Choroid plexus epithelial cell (primary cell): Measurements from ENCODE around the gene ORAI1.

Source experiments
- DNase-seq: peaks from one replicate; pipeline ENCODE4 v3.0.0-alpha.2; 2010; ENCODE audit warnings: low read depth
- H3K4me3 ChIP-seq: 2 replicates; pipeline ENCODE4 v1.5.1; 2011; ENCODE audit warnings: low read depth, mild to moderate bottlenecking, control low read depth, low read length, moderate library complexity
- TF ChIP-seq, protein P1 (sequence below): conservative IDR thresholded peaks from 2 replicates; pipeline ENCODE4 v1.5.1; 2011; ENCODE audit warnings: low read depth, mild to moderate bottlenecking, control low read depth, inconsistent platforms, low read length, moderate library complexity

Gene ORAI1

DNA sequence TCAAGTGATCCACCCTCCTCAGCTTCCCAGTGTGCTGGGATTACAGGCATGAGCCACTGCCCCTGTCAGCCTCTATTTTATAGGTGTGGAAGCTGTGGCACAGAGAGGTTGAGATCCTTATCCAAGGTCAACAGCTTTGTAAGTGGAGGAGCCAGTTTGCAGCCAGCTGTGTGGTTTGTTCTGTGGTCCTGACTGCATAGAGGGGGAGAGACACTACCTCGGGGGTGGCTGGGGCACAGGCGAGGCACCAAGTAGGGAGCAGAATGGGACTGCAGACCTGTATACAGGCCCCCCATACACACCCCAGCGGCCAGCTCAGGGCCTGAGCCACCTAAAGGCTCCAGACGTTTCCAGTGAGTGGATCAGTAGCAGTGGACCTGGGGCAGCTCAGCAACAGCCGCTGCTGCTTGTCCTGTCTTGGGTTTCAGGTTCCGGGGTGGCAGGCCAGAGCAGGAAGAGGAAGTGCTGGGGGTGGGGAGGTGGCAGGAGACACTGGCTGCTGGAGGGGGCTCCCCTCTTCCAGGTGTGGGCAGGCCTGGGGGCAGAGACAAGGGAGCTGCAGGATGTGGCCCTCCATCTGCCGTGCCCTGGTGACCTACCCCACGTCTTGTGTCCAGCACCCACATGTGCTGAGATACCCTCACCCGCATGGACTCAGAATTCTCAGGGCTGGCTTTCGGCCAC lies 11.0 kb downstream of the ORAI1 start:
- DNase-seq, result no peak
- TF ChIP-seq, protein P1, sequence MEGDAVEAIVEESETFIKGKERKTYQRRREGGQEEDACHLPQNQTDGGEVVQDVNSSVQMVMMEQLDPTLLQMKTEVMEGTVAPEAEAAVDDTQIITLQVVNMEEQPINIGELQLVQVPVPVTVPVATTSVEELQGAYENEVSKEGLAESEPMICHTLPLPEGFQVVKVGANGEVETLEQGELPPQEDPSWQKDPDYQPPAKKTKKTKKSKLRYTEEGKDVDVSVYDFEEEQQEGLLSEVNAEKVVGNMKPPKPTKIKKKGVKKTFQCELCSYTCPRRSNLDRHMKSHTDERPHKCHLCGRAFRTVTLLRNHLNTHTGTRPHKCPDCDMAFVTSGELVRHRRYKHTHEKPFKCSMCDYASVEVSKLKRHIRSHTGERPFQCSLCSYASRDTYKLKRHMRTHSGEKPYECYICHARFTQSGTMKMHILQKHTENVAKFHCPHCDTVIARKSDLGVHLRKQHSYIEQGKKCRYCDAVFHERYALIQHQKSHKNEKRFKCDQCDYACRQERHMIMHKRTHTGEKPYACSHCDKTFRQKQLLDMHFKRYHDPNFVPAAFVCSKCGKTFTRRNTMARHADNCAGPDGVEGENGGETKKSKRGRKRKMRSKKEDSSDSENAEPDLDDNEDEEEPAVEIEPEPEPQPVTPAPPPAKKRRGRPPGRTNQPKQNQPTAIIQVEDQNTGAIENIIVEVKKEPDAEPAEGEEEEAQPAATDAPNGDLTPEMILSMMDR, result no peak
- H3K4me3 ChIP-seq, result no peak overlapping the region

DNA sequence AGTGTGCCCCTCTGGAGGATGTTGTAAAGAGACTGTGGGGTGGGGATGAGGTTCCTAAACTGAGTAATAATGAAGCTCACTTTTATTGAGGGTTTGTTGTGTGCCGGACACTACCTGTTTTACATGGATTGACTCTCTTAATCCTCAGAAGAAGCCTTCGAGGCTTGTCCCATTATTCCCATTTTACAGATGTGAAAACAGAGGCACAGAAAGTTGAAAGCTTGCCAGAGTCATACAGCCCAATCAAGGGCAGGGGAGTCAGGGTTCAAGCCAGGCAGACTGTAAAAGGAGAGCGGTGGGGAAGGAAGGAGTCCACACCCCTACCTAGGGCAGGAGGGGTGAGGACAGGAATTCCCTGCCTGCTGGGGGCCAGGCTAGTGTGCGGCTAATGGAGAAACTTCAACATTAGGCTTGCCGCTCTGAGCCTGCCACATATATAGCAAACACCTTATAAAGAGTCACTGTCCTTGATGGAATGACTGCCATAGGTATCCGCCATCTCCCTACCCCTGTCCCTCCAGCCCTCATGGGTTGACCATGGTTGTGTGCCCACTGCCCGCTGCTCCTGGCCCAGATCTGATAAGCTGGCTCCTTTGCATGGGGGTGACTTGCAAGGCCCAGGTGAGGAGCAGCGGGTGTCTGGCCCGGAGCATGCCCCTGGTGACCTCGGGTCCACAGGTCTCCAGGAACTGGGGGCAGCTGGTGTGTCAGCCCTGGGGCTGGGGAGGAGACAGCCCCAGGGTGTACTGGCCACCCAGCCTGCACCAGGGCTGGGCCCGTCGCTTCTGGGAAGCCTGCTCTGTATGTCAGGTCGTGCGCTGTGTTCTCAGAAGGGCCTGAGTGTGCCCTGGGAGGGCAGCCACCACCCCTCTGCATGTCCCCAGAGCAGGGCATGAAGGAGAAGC lies 12.2 kb downstream of the ORAI1 start:
- DNase-seq, result no peak
- no peak overlapping the region for H3K4me3 ChIP-seq
- TF ChIP-seq, protein P1, result no peak

- TF ChIP-seq, protein P1, result no peak
- DNase-seq, result no peak
- no peak overlapping the region for H3K4me3 ChIP-seq
Observed at GRCh38 chr12:121641343-121641630, 15.0 kb downstream of the ORAI1 start.

- H3K4me3 ChIP-seq, result no peak overlapping the region
- TF ChIP-seq, protein P1, result no peak
- no peak for DNase-seq
Observed at GRCh38 chr12:121648458-121649028, 22.2 kb downstream of the ORAI1 start.

DNA sequence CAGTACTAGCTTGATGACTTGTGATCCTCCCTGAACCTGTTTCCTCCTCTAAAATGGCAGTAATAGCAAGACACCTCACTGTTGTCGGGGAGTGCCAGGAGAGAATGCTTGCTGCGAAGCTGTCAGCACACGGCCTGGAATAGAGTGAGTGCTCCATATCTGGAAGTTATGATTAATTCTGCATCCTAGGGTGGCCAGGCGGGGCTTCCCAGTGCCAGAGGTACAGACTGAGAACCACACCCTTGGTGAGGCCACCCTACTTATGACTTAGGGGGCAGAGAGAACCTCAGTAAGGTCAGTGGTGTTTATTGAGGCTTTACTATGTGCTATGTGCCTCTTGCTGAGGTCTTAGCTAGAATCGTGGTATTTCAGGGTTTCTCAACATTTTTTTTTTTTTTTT lies 23.0 kb downstream of the ORAI1 start:
- TF ChIP-seq, protein P1, result no peak
- H3K4me3 ChIP-seq, result no peak overlapping the region
- DNase-seq, result no peak

DNA sequence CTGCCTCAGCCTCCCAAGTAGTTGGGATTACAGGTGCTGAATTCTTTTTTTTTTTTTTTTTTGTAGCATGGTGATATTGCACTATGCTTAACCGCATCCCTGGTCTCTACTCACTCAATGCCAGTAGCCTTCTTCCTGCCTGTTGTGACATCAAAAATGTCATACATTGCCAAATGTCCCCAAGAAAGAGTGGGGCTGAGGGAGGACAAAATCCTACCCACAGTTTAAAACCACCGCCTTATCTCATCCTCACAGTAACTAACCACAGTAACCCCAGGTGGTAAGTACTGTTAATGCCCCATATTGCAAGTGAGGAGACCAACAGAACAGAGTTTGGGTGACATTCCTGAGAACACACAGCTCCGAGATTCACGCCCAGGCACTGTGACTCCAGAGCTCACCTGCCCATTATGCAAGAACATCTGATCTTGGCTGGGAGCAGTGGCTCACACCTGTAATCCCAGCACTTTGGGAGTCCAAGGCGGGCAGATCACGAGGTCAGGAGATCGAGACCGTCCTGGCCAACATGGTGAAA lies 23.6 kb downstream of the ORAI1 start:
- TF ChIP-seq, protein P1, result no peak
- no peak overlapping the region for H3K4me3 ChIP-seq

More for the DNA sequence above, 23.6 kb downstream of the ORAI1 start:
- no peak for DNase-seq
